CD8-positive, alpha-beta memory T cell (primary cell): ENCODE data around the gene ATXN7. TPM values are rescaled to one million over a fixed set of nuclear protein-coding genes. Genes with fewer than 3 reads are reported as not detected.
A peak's percentile ranks its signal among the peaks of the same experiment; 100 is the strongest.

ENCODE experiments used
- CTCF ChIA-PET: fragments of 350-600 bp; sonication (Branson Sonifier 250); formaldehyde crosslinking; loops from one replicate; lab custom pipeline; 2021; ENCODE audit warnings: antibody characterized with exemption; lab: Charles Lee
- POLR2A ChIA-PET: fragments of 350-600 bp; sonication (Branson Sonifier 250); formaldehyde crosslinking; loops from one replicate; lab custom pipeline; 2021; ENCODE audit warnings: antibody characterized with exemption; lab: Charles Lee
- DNase-seq, 5 donors: peaks; one replicate each; pipeline versions ENCODE4 v3.0.0 to v3.0.0-alpha.2; 2020 to 2022; ENCODE audit warnings: mixed read lengths in 1 of 5
- H3K27ac ChIP-seq: one replicate; pipeline ENCODE4 v1.7.0; 2013; ENCODE audit warnings: low read depth, mild to moderate bottlenecking, low read length, moderate library complexity
- H3K27me3 ChIP-seq: 2 replicates; pipeline ENCODE4 v1.7.0; 2013; ENCODE audit warnings: low read length, mild to moderate bottlenecking; ENCODE audit not compliant: insufficient read depth, poor library complexity, severe bottlenecking
- H3K36me3 ChIP-seq: 2 replicates; pipeline ENCODE4 v1.7.0; 2013; ENCODE audit warnings: mild to moderate bottlenecking, low read length, moderate library complexity; ENCODE audit not compliant: insufficient read depth
- H3K4me1 ChIP-seq: 2 replicates; pipeline ENCODE4 v1.7.0; 2013; ENCODE audit warnings: mild to moderate bottlenecking, low read length, moderate library complexity; ENCODE audit not compliant: insufficient read depth
- H3K4me3 ChIP-seq: 2 replicates; pipeline ENCODE4 v1.7.0; 2013; ENCODE audit warnings: mild to moderate bottlenecking, low read length
- H3K9me3 ChIP-seq: 2 replicates; pipeline ENCODE4 v1.7.0; 2013; ENCODE audit warnings: mild to moderate bottlenecking, low read length
- H3K27ac Mint-ChIP-seq, 8 donors: one replicate each; pipeline ENCODE4 v1.8.0; 2020 to 2021; ENCODE audit warnings: mixed read lengths in 8 of 8, mild to moderate bottlenecking in 6 of 8, inconsistent platforms in 3 of 8, moderate library complexity in 3 of 8
- H3K27me3 Mint-ChIP-seq, 2 donors: one replicate each; pipeline ENCODE4 v1.8.0; 2020 to 2021; ENCODE audit warnings: mixed read lengths in 2 of 2, mild to moderate bottlenecking in 1 of 2, moderate library complexity in 1 of 2
- H3K36me3 Mint-ChIP-seq, 3 donors: one replicate each; pipeline ENCODE4 v1.8.0; 2020 to 2021; ENCODE audit warnings: mixed read lengths in 3 of 3, inconsistent platforms in 1 of 3, mild to moderate bottlenecking in 1 of 3
- H3K4me1 Mint-ChIP-seq, 3 donors: one replicate each; pipeline ENCODE4 v1.8.0; 2020 to 2021; ENCODE audit warnings: mixed read lengths in 3 of 3, inconsistent platforms in 1 of 3, mild to moderate bottlenecking in 1 of 3
- H3K4me3 Mint-ChIP-seq, 7 donors: one replicate each; pipeline ENCODE4 v1.8.0; 2020 to 2021; ENCODE audit warnings: mixed read lengths in 7 of 7, mild to moderate bottlenecking in 6 of 7, moderate library complexity in 4 of 7, inconsistent platforms in 2 of 7
- H3K9me3 Mint-ChIP-seq, 5 donors: one replicate each; pipeline ENCODE4 v1.8.0; 2020 to 2022; ENCODE audit warnings: mixed read lengths in 5 of 5, mild to moderate bottlenecking in 3 of 5, moderate library complexity in 2 of 5, inconsistent platforms in 1 of 5
- polyA plus RNA-seq: library from polyadenylated mRNA; unstranded; fragments of 300-500 nt; fragmentation: Illumina TruSeq; gene quantifications from one replicate; pipeline ENCODE4 v1.2.3, GENCODE V29; 2021
- total RNA-seq, 2 experiments: library from RNA; stranded (reverse); gene quantifications; one replicate each; pipeline ENCODE4 v1.2.3, GENCODE V29; 2021

ATXN7 gene
- total and polyA plus RNA-seq, 3 experiments from 2014 or later, result 14.1 to 34.6 (median 33.9) TPM

DNA sequence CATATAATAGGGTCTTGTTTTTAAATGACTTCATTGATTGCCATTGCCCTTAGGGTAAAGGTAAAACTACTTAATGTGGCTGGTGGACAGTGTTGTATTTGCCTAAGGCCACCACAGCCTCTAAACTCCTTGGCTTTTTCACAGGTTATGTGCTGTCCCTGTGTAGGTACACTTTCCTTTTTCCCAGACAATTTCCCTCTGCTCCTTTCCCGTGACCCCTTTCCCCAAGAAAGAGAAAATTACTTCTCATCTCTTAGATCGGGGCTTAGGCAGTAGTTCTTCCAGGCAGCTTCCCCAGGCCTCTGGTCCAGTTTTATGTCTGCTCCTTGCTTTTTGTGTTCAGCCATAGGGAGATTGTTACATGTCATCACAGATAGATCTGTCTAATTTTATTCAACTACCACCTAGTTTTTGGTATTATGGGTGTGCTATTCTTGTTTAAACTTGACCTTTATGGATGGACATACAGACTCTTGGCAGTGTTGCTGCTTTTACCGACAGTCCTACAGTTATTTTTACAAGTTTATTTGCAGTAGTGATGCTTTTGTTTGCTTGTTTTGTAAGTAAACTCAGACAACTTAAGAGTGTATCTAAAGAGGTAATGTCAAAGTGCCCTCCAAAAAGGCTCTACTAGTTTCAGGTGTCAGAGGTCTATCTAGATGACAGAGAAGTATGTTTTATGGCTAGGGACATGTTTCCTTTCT lies 69.0 kb downstream of the ATXN7 start:
- Histone ChIP-seq H3K27me3 (no peaks in the 10 kb centered on the region), H3K27ac (no peak overlapping the region), H3K4me1 (peaks cover 36% of the 10 kb centered on the region), H3K4me3 (no peak overlapping the region), H3K9me3 (no peaks in the 10 kb centered on the region), H3K36me3 (no peaks in the 10 kb centered on the region)
- Mint-ChIP-seq H3K27ac (peak overlapping the region; percentile 51 to 91 (median 86)), H3K36me3 (peaks cover 0 to 19% (median 10%) of the 10 kb centered on the region in 3 donors), H3K27me3 (no peaks in the 10 kb centered on the region), H3K4me3 (peak overlapping the region in 1 of 7 donors; percentile 33), H3K4me1 (peaks cover 73 to 90% (median 90%) of the 10 kb centered on the region in 3 donors), H3K9me3 (no peaks in the 10 kb centered on the region)
- ChIA-PET POLR2A (no interaction called here), CTCF (no interaction called here)
- DNase-seq, result no peak

DNA sequence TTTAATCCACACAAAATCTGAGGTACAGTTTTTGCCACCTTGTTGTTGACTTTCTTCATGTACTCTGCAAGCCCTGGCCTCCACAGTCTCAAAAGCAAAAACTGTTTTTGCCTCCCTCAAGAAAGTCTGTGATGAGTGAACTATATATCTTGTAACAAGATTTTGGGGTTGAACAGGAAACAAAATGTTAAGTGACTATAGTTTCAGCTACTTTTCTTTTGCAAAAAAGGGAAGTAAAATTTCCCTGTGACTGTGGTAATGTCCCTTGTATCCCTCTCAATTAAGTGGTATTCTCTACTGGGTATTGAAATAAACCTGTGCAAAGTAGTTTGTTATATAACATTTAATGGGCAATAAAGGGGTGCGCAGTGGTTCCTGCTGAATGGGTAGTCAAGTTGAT lies 69.8 kb downstream of the ATXN7 start:
- Histone ChIP-seq H3K4me3 (no peak overlapping the region), H3K27ac (no peak overlapping the region), H3K36me3 (no peaks in the 10 kb centered on the region), H3K27me3 (no peaks in the 10 kb centered on the region), H3K4me1 (peaks cover 36% of the 10 kb centered on the region), H3K9me3 (no peaks in the 10 kb centered on the region)
- peak overlapping the region in 7 of 8 donors; percentile 51 to 91 (median 86) for H3K27ac Mint-ChIP-seq
- H3K27me3 Mint-ChIP-seq, result no peaks in the 10 kb centered on the region
- ChIA-PET CTCF (no interaction called here), POLR2A (interaction anchor here (1.1 kb wide), 1 partner anchor 31 kb away, joined by 3 read pairs; no protein-coding TSS in a partner anchor)
- peaks cover 0 to 16% (median 10%) of the 10 kb centered on the region in 3 donors for H3K36me3 Mint-ChIP-seq
- peaks cover 77 to 93% (median 92%) of the 10 kb centered on the region in 3 donors for H3K4me1 Mint-ChIP-seq
- no peaks in the 10 kb centered on the region for H3K9me3 Mint-ChIP-seq
- H3K4me3 Mint-ChIP-seq, result peak overlapping the region in 5 of 7 donors; percentile 6 to 75 (median 47)
- no peak for DNase-seq

DNA sequence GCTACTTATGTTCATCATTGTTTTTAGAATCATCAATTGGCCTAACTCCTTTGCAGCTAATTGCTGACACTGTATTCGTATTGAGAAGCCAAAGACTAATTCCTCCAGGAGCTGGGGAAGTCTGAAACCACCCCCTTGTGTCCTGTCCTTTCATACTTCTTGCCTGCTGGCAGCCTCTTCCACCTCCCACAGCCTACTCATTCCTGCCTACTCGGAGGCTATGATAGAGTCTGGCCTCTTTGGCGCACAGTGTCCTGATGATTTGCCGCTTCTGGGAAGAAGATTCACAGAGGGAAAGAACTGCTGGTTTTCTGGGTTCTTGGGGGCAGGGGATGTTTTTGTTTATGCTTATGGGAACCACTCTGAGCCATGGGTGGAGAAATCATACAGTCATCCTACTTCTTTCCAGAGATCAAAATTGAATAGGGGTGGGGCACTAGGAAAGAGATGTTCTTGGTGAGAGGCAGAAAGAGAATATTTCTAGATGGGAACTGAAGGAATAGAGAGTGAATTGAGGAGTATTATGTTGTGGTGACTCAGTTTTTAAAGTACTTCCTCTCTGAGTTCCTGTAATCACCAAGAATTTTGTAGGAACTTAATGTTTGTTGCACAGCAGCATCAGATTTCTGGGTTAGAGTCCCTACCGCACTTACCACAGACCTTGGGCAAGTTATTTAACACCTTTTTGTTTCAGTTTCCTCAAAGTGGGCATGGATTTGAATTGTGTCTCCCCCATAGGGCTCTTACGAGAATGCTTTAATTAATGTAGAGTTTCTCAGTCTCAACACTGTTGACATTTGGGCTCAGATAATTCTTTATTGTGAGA lies 70.6 kb downstream of the ATXN7 start:
- ChIA-PET CTCF (no interaction called here), POLR2A (interaction anchor here (1.1 kb wide), 1 partner anchor 30 kb away, joined by 3 read pairs; no protein-coding TSS in a partner anchor)

DNA sequence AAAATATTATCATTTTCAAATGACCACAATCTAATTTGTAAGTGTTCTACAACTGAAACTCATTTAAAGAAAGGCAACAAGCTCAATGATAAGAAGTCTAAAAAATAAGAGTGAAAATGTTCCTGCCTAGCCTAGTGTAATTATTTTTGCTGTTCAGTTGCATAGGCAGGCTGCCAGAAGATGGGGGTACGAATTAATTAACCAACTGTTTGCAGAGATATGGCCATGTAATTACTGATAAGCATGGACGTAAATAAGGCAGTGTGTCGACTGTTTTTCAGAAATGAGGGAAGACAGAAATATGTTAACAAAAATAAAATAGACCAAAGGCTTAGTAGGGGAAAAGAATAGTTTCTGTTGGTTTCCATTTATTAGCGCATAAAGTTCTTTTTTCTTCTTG lies 73.3 kb downstream of the ATXN7 start:
- Histone ChIP-seq H3K27ac (no peak overlapping the region), H3K27me3 (no peaks in the 10 kb centered on the region), H3K4me3 (no peak overlapping the region), H3K36me3 (no peaks in the 10 kb centered on the region), H3K9me3 (no peaks in the 10 kb centered on the region), H3K4me1 (peaks cover 33% of the 10 kb centered on the region)
- peak overlapping the region in 6 of 8 donors; percentile 0 to 74 (median 32) for H3K27ac Mint-ChIP-seq
- H3K4me3 Mint-ChIP-seq, result peak overlapping the region in 1 of 7 donors; percentile 8
- H3K4me1 Mint-ChIP-seq, result peaks cover 70 to 96% (median 93%) of the 10 kb centered on the region in 3 donors
- no peaks in the 10 kb centered on the region for H3K9me3 Mint-ChIP-seq
- H3K36me3 Mint-ChIP-seq, result peaks cover 0 to 4% (median 0%) of the 10 kb centered on the region in 3 donors
- CTCF ChIA-PET, result interaction anchor here (0.8 to 4.1 kb wide), 2 partner anchors 21 to 25 kb away, joined by 3 to 13 read pairs; no protein-coding TSS in a partner anchor
- DNase-seq, result no peak
- H3K27me3 Mint-ChIP-seq, result no peaks in the 10 kb centered on the region
- POLR2A ChIA-PET, result no interaction called here

More for the DNA sequence above, 70.6 kb downstream of the ATXN7 start:
- Mint-ChIP-seq H3K4me1 (peaks cover 78 to 94% (median 92%) of the 10 kb centered on the region in 3 donors), H3K36me3 (peaks cover 0 to 12% (median 7%) of the 10 kb centered on the region in 3 donors), H3K9me3 (no peaks in the 10 kb centered on the region), H3K27me3 (no peaks in the 10 kb centered on the region), H3K4me3 (peak overlapping the region; percentile 24 to 82 (median 50)), H3K27ac (peak overlapping the region; percentile 51 to 98 (median 89))
- peak in 4 of 5 donors; percentile 25 to 65 (median 40) for DNase-seq
- Histone ChIP-seq H3K4me1 (peaks cover 36% of the 10 kb centered on the region), H3K27ac (no peak overlapping the region), H3K27me3 (no peaks in the 10 kb centered on the region), H3K9me3 (no peaks in the 10 kb centered on the region), H3K36me3 (no peaks in the 10 kb centered on the region), H3K4me3 (peak overlapping the region; percentile 1)

DNA sequence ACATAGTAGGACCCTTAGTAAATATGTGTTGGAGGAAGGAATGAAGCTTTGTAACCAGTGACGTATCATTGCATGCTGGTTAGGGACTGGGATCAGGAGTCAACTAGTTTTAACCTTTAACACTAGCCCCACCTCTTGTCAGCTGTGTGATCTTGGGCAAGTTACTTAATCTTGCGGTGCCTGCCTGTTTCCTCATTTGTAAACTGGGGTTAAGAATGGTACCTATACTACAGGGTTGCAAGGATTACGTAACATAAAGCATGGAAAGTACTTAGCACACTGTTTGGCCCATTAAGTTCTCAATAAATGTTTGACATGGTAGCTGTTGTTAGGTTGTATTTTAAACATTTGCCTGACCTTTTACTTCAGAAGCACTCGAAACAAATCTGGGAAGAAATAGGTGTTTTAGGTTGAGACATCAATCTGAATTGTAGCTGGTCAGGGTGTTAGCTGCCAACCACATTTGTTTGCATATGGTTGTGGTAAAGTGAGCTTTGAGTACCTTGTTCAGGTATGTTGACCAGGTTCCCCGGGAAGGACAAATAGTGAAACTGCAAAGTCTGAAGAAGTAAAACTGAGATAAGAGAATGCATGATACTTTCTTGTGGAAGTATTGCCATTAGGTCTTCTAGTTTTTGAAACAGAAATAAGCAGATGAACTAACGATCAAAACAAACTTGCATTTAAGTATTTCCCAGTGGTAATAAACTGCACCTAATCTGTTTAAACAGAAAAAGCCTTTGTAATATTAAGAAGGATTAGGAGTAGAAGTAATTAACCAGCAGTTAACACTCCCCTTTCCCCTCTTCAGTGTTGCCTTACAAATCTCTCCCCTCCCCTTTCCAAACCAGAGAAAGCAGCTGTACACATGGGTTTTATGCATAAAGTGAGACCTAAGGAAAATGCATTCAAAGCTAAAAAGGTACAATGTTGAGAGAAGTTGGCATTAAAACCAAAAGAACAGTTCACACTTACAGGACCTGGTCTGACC lies 74.3 kb downstream of the ATXN7 start:
- ChIA-PET CTCF (interaction anchor here (1.2 to 4.1 kb wide), 2 partner anchors 24 to 40 kb away, joined by 3 to 13 read pairs; no protein-coding TSS in a partner anchor), POLR2A (no interaction called here)
- H3K4me1 Mint-ChIP-seq, result peaks cover 63 to 95% (median 87%) of the 10 kb centered on the region in 3 donors
- no peak overlapping the region for H3K4me3 ChIP-seq
- peaks cover 24% of the 10 kb centered on the region for H3K4me1 ChIP-seq
- DNase-seq, result peak in 1 of 5 donors; percentile 13
- H3K36me3 ChIP-seq, result no peaks in the 10 kb centered on the region
- H3K27ac Mint-ChIP-seq, result peak overlapping the region; percentile 5 to 94 (median 72)
- peaks cover 0 to 4% (median 0%) of the 10 kb centered on the region in 3 donors for H3K36me3 Mint-ChIP-seq
- H3K9me3 ChIP-seq, result no peaks in the 10 kb centered on the region
- no peaks in the 10 kb centered on the region for H3K27me3 Mint-ChIP-seq
- no peak overlapping the region for H3K27ac ChIP-seq
- H3K27me3 ChIP-seq, result no peaks in the 10 kb centered on the region
- H3K9me3 Mint-ChIP-seq, result no peaks in the 10 kb centered on the region
- peak overlapping the region in 2 of 7 donors; percentile 2 to 13 for H3K4me3 Mint-ChIP-seq

DNA sequence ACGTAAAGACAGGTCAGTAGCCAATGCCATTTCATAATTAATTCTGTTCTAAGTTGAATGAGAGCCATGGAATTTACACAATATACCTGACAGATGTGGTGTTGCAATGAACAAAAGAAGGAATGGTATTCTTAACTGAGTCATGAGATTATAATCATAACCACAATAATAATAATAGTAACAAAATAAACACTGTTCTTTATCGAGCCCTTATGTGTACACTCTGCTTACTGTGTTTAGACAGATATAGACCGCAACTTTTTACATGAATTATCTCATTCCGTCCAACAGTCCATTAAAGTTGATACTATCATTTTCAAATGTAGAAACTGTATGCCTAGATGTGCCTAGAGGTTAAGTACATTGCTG lies 76.7 kb downstream of the ATXN7 start:
- Histone ChIP-seq H3K4me1 (no peaks in the 10 kb centered on the region), H3K27ac (no peak overlapping the region), H3K4me3 (no peak overlapping the region), H3K36me3 (no peaks in the 10 kb centered on the region), H3K9me3 (no peaks in the 10 kb centered on the region), H3K27me3 (no peaks in the 10 kb centered on the region)
- ChIA-PET CTCF (interaction anchor here (1.4 to 4.1 kb wide), 2 partner anchors 15 to 21 kb away, joined by 3 to 13 read pairs; no protein-coding TSS in a partner anchor), POLR2A (no interaction called here)
- Mint-ChIP-seq H3K27me3 (no peaks in the 10 kb centered on the region), H3K4me1 (peaks cover 53 to 93% (median 81%) of the 10 kb centered on the region in 3 donors), H3K36me3 (peaks cover 0 to 18% (median 5%) of the 10 kb centered on the region in 3 donors), H3K9me3 (no peaks in the 10 kb centered on the region), H3K4me3 (no peak overlapping the region), H3K27ac (peak overlapping the region in 2 of 8 donors; percentile 51 to 62)
- DNase-seq, result no peak

DNA sequence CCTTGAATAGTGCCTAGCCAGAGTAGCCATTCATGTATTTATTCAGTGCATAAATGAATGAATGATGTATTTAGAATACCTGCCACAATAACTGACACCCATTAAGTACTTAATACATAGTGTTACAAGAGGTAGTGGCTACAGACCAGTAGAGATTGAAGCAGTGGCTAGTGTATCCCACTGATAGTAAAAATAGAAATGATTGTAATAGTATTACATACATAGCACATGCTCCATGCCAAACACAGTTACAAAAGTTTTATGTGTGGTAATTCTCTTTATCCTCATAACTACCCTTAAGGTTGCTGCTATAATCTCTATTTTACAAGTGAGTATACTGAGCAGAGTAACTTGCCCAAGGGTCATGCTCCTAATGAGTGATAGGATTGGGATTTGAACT lies 78.9 kb downstream of the ATXN7 start:
- Histone ChIP-seq H3K36me3 (no peaks in the 10 kb centered on the region), H3K27me3 (no peaks in the 10 kb centered on the region), H3K9me3 (no peaks in the 10 kb centered on the region), H3K27ac (no peak overlapping the region), H3K4me1 (no peaks in the 10 kb centered on the region), H3K4me3 (no peak overlapping the region)
- H3K27me3 Mint-ChIP-seq, result no peaks in the 10 kb centered on the region
- H3K27ac Mint-ChIP-seq, result peak overlapping the region in 1 of 8 donors; percentile 2
- ChIA-PET POLR2A (no interaction called here), CTCF (interaction anchor here (1.1 kb wide), 1 partner anchor 40 kb away, joined by 3 read pairs; no protein-coding TSS in a partner anchor)
- DNase-seq, result no peak
- H3K9me3 Mint-ChIP-seq, result no peaks in the 10 kb centered on the region
- no peak overlapping the region for H3K4me3 Mint-ChIP-seq
- peaks cover 0 to 22% (median 6%) of the 10 kb centered on the region in 3 donors for H3K36me3 Mint-ChIP-seq
- peaks cover 57 to 93% (median 80%) of the 10 kb centered on the region in 3 donors for H3K4me1 Mint-ChIP-seq
